Epithelial cell of proximal tubule (primary cell): Measurements from ENCODE around the gene FEZF2. TPM values are rescaled to one million over a fixed set of nuclear protein-coding genes. Genes with fewer than 3 reads are reported as not detected.

Experiments used
- DNase-seq: peaks from one replicate; pipeline ENCODE4 v3.0.0-alpha.2; 2011; ENCODE audit warnings: low read depth
- H3K4me3 ChIP-seq: 2 replicates; pipeline ENCODE4 v1.5.1; 2011; ENCODE audit warnings: low read depth, mild to moderate bottlenecking, low read length
- total RNA-seq: library from RNA; depleted of rRNA; stranded (reverse); fragments of >200 nt; gene quantifications from 2 replicates; pipeline ENCODE4 v1.2.3, GENCODE V29; 2015
- TF ChIP-seq, protein P1 (sequence below): conservative IDR thresholded peaks from 2 replicates; pipeline ENCODE4 v1.5.1; 2012; ENCODE audit warnings: low read depth, mild to moderate bottlenecking, low read length

The FEZF2 gene
- total RNA-seq, 1 donor from 2014 or later, result not detected

DNA sequence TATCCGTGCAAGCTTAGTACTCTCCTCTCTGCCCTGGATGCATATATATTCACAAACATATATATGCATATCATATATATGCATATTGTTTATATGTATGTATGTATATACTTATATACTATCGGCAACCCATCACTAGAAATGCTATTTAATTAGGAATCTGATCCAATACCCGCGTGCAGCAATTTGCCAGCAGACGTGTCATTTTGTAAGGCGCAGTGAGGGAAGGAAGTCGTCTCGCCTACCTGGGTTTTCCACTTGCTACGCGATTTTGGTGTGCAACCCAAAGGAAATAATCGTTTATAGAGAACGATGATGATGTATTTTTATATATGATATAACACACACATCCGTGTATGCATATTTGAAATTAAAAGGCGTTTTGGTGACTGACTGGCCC, 5.6 kb upstream of the FEZF2 start:
- H3K4me3 ChIP-seq, result no peak overlapping the region
- TF ChIP-seq, protein P1, sequence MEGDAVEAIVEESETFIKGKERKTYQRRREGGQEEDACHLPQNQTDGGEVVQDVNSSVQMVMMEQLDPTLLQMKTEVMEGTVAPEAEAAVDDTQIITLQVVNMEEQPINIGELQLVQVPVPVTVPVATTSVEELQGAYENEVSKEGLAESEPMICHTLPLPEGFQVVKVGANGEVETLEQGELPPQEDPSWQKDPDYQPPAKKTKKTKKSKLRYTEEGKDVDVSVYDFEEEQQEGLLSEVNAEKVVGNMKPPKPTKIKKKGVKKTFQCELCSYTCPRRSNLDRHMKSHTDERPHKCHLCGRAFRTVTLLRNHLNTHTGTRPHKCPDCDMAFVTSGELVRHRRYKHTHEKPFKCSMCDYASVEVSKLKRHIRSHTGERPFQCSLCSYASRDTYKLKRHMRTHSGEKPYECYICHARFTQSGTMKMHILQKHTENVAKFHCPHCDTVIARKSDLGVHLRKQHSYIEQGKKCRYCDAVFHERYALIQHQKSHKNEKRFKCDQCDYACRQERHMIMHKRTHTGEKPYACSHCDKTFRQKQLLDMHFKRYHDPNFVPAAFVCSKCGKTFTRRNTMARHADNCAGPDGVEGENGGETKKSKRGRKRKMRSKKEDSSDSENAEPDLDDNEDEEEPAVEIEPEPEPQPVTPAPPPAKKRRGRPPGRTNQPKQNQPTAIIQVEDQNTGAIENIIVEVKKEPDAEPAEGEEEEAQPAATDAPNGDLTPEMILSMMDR, result no peak
- DNase-seq, result no peak

DNA sequence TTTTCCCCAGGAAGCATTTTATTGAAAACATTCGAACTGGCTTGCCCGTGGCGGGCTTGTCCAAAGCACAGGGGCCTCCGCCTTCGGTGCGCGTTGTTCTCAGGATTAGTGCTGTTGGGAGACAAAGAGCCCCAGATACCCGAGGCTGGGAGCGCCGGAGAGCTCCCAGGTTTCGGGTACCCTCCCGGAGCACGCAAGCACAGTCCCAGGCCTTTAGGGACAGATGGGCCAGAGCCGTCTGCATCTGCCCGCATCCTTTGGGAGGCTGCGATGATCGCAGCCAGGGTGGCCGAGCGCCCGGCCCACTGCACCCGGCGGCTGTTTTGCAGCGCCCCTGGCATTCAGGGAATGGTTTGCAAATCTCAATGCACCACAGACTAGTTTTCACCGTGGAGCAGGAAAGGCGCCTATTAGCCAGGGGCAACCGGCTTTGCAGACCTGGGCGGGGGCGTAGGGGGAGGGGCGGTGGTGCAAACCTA, 5.0 kb upstream of the FEZF2 start:
- no peak overlapping the region for H3K4me3 ChIP-seq
- DNase-seq, result no peak
- TF ChIP-seq, protein P1, result no peak

DNA sequence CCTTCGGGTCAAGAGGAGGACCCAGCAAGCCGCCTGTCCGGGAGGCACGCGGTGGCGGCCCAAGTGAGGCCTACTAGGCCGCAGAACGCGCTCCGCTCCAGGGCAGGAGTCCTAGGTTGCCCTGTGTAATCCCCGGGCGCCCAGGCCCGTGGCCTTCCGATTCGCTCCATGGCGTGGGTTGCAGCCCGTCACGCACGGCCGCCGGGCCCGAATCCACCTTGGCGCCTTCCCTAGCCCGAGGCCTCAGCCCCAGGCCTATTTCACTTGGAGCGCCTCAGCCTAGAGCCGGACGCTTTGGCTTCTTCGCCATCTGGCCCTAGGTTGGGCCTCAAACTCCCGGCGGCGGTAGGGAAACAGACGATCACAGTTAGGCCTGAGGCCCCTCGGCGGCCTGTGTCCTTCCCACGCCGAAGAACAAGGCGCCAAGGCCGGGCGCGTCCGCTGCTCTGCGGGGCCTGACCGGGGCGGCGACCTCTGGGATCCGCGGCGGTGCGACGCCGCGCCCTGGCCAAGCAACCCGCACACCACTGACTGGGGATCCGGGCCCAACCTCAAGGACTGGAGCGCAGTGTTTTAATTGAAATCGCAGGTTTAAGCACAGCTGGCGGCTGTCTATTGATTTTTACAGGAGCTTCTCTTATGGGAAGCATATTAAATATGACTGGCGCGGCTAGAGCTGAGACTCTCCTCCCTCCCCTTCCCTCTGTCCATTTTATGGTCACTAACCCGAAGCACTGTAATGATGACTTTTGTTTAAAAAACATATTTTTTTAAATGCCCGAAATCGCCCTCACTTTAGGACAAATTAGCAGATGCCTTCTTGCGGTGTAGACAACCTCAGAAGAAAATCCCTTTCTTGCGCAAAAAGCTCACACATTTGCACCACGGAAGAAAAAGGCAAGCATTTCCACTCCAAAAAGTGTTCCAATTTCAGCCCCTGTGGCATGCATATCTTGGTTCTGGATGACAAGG, 3.8 kb upstream of the FEZF2 start:
- DNase-seq, result no peak
- H3K4me3 ChIP-seq, result no peak overlapping the region
- TF ChIP-seq, protein P1, result no peak

DNA sequence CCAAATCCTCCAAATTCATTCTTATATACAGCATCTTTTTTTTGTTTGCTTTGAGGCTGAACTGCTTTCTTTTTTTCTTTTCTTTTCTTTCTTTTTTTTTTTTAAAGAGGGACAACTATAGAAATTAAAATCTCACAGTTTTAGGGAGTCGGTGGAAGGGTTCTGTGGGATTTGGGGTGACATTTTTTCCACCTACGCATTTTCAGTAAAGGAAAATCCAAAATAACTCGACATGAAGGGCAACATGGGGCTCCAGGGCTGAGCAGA, 3.0 kb upstream of the FEZF2 start:
- no peak for DNase-seq
- TF ChIP-seq, protein P1, result no peak
- no peak overlapping the region for H3K4me3 ChIP-seq

DNA sequence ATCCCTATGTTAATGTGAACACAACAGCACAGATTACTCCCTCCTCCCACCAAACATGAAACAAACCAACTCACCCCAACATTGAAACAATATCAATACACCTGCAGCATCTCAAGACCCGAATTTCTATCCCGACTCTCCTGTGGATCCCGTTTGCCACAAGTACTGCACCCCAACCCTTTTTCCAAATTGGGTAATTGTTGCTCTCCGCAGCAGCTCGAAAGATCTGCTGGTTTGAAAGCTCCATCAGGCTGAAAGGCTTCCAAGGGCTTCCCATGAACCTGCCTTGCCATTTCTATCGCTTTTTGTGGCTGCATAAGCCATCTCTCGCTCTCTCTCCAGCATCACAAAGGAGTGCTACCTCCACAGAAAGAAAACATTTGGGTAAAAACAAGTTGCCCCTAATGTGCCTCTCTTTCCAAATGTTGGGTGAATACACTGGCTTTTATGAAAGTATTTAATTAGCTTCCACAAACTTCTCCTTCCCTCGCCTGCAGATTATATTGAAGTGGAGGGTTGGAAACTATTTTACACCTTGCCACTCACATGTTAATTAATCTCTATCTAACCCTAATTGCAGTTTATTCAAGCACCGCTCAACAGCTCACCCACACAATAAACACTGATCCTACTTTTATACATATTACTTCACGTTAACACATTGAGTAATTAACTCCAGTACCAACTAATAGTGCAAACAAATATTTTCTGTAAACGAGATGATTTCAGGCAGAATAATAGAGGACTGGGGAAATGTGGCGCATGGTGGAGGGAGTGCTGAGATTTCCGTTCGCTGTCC, 2.5 kb upstream of the FEZF2 start:
- H3K4me3 ChIP-seq, result no peak overlapping the region
- TF ChIP-seq, protein P1, result no peak
- DNase-seq, result no peak

DNA sequence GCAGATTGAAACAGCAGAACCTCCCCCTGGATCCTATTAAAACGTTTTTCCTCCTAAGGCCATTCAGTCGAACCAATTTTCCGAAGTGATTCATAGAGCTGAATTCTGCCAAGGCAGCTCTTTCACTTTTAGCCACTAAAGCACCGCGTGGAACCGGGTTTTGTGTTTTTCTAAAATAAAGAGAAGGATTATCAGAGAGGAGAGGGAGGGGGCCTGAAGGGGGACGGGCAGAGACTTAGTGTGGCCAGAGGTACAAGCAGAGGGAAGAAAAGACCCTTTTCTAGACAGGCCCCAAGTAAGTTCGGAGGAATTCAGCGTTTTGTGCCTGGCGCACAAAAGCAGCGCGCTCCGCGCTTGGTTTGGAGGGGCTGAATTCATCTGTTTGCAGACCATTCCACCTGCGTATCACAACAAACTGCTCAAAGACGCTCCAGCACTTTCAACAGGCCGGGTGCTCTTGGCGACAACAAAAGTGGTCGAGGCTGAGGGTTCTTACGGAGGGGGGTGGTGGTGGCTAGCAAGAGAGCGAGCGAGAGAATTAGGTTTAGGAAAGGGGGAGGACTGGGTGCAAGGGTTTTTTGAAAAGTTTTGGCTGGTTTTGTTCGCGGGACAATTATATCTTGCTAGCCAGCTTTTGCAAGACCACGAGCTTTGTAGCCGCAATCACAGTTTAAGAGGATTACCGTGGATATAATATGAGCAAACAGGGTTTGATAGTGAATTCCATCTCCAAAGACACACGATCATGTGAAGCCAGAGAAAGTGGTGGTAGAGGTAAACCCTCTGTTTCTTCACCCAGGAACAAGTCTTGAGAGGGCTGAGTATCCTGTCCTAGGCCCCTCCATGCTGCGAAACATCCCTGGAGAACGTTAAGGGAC, 1.2 kb upstream of the FEZF2 start:
- H3K4me3 ChIP-seq, result peak overlapping the region; percentile 30
- peak; percentile 6 for DNase-seq
- TF ChIP-seq, protein P1, result no peak
